Kidney epithelial cell (primary cell): ENCODE measurements around the gene GOLGA5. TPM values are rescaled to one million over a fixed set of nuclear protein-coding genes. Genes with fewer than 3 reads are reported as not detected.

Experiments used
- DNase-seq: peaks from one replicate; pipeline ENCODE4 v3.0.0-alpha.2; 2010; ENCODE audit warnings: low read depth
- H3K27me3 ChIP-seq: 2 replicates; pipeline ENCODE4 v1.6.0; 2011; ENCODE audit warnings: low read length; ENCODE audit not compliant: control insufficient read depth, insufficient read depth
- H3K36me3 ChIP-seq: 2 replicates; pipeline ENCODE4 v1.5.1; 2011; ENCODE audit warnings: low read length; ENCODE audit not compliant: control insufficient read depth, insufficient read depth
- H3K4me3 ChIP-seq: 2 replicates; pipeline ENCODE4 v1.5.1; 2011; ENCODE audit warnings: low read depth, mild to moderate bottlenecking, control low read depth, low read length
- total RNA-seq: library from RNA; depleted of rRNA; stranded (reverse); fragments of >200 nt; gene quantifications from 2 replicates; pipeline ENCODE4 v1.2.3, GENCODE V29; 2015
- TF ChIP-seq, protein P1 (sequence below): IDR thresholded peaks from 2 replicates; pipeline ENCODE4 v1.5.1; 2011; ENCODE audit warnings: mild to moderate bottlenecking, moderate library complexity, low read length, control low read depth, inconsistent platforms; ENCODE audit not compliant: insufficient read depth, poor library complexity, severe bottlenecking

The GOLGA5 gene
- total RNA-seq, 1 donor from 2014 or later: 41.2 TPM

DNA sequence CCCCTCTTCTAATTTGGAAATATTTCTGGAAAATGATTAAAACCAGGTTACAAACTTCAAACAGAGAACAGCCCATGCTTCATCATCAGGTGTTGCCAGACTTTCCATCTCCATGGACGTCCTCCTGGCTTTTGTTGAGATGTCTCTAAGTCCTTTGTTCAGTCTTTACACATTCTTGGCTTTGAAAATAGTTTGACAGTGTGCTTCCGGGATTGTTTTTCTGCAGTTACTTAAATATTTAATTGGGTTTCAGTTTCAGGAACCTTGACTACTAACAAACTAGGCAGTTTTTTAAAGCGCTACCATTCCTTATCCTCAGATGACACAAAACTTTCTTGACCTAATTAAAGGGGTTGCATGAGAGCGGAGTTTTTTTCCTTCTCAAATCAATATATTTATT is 47.8 kb downstream of the GOLGA5 start:
- Histone ChIP-seq H3K36me3 (no peaks in the 10 kb centered on the region), H3K27me3 (no peaks in the 10 kb centered on the region), H3K4me3 (no peak overlapping the region)
- TF ChIP-seq, protein P1, sequence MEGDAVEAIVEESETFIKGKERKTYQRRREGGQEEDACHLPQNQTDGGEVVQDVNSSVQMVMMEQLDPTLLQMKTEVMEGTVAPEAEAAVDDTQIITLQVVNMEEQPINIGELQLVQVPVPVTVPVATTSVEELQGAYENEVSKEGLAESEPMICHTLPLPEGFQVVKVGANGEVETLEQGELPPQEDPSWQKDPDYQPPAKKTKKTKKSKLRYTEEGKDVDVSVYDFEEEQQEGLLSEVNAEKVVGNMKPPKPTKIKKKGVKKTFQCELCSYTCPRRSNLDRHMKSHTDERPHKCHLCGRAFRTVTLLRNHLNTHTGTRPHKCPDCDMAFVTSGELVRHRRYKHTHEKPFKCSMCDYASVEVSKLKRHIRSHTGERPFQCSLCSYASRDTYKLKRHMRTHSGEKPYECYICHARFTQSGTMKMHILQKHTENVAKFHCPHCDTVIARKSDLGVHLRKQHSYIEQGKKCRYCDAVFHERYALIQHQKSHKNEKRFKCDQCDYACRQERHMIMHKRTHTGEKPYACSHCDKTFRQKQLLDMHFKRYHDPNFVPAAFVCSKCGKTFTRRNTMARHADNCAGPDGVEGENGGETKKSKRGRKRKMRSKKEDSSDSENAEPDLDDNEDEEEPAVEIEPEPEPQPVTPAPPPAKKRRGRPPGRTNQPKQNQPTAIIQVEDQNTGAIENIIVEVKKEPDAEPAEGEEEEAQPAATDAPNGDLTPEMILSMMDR: no peak
- DNase-seq: no peak

DNA sequence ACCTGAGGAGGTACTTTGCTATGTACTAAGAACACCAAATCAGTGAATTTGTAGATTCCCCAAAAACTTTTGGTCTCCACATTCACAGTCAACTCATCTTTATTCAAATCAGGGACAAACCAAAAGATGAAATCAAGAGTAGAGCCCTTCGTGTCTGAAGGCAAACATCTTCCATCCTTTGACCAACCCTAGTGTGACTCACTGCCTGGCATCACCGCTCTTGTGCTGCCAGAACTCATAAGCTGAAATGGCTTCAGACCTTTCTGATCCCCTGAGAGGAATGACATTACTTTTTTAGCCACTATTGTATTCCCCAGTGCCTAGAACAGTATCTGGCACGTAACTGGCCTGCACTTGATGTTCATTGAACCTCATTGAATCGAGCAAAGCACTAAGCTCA is 50.1 kb downstream of the GOLGA5 start:
- no peak overlapping the region for H3K4me3 ChIP-seq
- H3K27me3 ChIP-seq: no peaks in the 10 kb centered on the region
- no peak for DNase-seq
- no peaks in the 10 kb centered on the region for H3K36me3 ChIP-seq
- TF ChIP-seq, protein P1: no peak

DNA sequence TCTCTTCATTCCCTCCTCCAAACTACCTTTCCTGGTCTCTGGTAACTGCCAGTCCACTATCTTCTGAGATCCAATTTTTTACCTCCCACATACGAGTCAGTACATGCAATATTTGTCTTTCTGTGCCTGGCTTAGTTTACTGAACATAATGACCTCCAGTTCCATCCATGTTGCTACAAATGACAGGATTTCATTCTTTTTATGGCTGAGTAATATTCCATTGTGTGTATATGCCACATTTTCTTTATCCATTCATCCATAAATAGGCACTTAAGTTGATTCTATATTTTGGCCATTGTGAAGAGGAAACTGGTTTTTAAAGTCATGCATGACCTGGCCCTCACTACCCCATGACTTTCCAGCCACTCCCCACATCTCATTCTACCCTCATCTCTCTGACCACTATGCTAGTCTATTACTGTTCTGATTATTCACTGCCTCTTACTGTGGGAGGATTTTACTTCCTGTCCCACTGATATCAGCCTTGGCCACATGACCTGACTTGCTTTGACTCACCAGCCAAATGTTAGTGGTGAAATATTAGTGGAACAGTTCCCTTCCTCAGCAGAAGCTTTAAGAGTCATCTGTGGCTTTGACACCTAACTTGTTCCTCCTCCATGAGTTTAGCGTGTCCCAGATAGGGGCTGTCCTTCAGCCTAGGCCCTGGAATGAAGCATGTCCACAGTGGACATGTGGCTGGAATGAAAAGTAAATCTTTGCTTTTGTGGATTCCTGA is 52.2 kb downstream of the GOLGA5 start:
- TF ChIP-seq, protein P1: no peak
- Histone ChIP-seq H3K27me3 (no peaks in the 10 kb centered on the region), H3K36me3 (no peaks in the 10 kb centered on the region), H3K4me3 (no peak overlapping the region)
- DNase-seq: peak; percentile 55

DNA sequence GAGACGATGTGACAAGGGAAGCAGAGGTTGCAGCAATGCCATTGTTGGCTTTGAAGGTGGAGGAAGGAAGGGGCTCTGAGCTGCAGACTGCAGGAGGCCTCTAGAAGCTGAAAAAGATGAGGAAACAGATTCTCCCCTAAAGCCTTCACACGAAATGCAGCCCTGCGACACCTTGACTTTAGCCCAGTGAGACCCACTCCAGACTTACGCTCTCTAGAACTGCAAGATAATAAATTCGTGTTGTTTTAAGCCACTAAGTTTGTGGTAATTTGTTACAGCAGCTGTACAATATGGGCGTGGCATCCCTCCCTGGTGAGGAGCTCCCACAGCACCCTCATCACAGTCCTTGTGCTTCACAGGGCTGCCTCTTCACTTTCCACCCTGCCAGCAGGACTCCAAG is 53.2 kb downstream of the GOLGA5 start:
- Histone ChIP-seq H3K4me3 (no peak overlapping the region), H3K36me3 (no peaks in the 10 kb centered on the region), H3K27me3 (no peaks in the 10 kb centered on the region)
- no peak for DNase-seq
- TF ChIP-seq, protein P1: no peak

DNA sequence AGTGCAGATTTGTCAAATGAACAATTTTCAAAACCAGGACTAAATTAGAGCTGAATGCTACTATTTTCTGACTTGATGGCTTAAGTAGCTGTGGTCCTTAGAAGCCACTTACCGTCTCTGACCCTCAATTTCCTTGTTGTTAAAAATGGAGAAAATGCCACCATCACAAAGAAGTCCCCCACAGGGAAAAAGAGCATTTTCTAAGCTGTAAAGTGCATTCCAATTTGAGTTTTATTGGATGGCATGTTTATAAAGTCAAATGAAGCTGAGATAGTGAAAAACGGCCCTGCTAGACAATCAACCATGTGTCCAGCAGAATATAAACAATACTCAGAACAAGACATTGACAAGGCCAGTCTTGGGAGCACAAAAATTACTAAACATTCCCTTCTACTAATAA is 53.6 kb downstream of the GOLGA5 start:
- Histone ChIP-seq H3K36me3 (no peaks in the 10 kb centered on the region), H3K27me3 (no peaks in the 10 kb centered on the region), H3K4me3 (no peak overlapping the region)
- TF ChIP-seq, protein P1: no peak
- DNase-seq: no peak

DNA sequence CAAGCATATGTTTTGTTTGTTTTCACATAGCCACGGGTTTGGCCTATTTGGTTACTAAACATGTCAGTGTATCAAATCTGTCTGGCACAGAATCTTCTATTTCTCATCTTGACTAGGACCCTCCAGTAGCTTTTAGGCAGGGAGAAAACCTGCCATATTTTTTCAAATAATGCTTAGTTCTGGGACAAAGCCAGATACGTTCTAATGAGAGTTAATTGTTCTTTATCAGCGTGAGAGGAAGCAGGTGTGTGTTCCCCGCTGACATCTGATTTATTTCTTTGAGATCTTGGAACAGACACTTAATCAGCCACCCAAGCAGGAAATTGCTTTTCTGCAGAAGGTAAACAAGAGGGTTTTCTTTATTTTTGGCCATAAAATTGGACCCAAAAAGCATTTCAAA is 54.8 kb downstream of the GOLGA5 start:
- TF ChIP-seq, protein P1: no peak

More for the DNA sequence above, 54.8 kb downstream of the GOLGA5 start:
- H3K27me3 ChIP-seq: no peaks in the 10 kb centered on the region
- no peaks in the 10 kb centered on the region for H3K36me3 ChIP-seq
- DNase-seq: no peak
- no peak overlapping the region for H3K4me3 ChIP-seq
